SK-N-MC (cell line): ENCODE data around the gene FLRT1.

ENCODE experiments used
- EZH2 ChIP-seq: fragments of 200-600 bp; sonication (generic); IDR thresholded peaks from one replicate; pipeline ENCODE4 v1.6.1; 2017; ENCODE audit warnings: antibody characterized with exemption
- FOXP2 ChIP-seq: optimal IDR thresholded peaks from 2 replicates; pipeline ENCODE3; 2011; ENCODE audit warnings: mild to moderate bottlenecking, moderate library complexity; ENCODE audit not compliant: insufficient read depth; ENCODE audit errors: extremely low read length, control extremely low read depth
- POLR2AphosphoS5 ChIP-seq: IDR thresholded peaks from 2 replicates; pipeline ENCODE4 v1.6.1; 2012; ENCODE audit warnings: mild to moderate bottlenecking, low read depth, low read length, borderline replicate concordance

- TF ChIP-seq POLR2AphosphoS5 (no peak), EZH2 (no peak), FOXP2 (no peak)
Measured at GRCh38 chr11:64005691-64006090, 30.0 kb upstream of the FLRT1 start.
